ENCODE results near the gene RNF220. TPM values are rescaled to one million over a fixed set of nuclear protein-coding genes. Genes with fewer than 3 reads are reported as not detected.

The RNF220 gene
- total RNA-seq, 1 experiment from 2014 or later: 92.4 TPM

DNA sequence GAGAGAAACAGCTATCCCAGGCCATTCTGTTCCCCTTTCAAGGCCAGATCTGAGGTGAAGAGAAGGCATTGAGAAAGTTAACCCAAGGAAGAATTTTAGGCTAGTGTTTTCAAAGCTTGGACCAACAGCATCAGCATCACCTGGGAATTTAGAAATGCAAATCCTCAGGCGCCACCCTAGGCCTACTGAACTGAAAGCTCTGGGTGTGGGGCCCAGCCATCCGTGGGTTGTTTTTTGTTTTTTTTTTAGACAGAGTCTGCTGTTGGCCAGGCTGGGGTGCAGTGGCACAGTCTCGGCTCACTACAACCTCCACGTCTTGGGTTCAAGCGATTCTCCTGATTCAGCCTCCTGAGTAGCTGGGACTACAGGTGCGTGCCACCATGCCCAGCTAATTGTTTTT is 98.6 kb downstream of the RNF220 start:
- ChIA-PET CTCF (no interaction called here), POLR2A (no interaction called here)
- Mint-ChIP-seq H3K27me3 (ENCODE audit: insufficient read depth, unreplicated experiment) (peaks cover 3% of the 10 kb centered on the region), H3K4me1 (ENCODE audit: low read depth, unreplicated experiment) (no peaks in the 10 kb centered on the region), H3K4me3 (ENCODE audit: unreplicated experiment) (no peak overlapping the region), H3K36me3 (ENCODE audit: insufficient read depth, unreplicated experiment) (no peaks in the 10 kb centered on the region), H3K27ac (ENCODE audit: unreplicated experiment) (no peak overlapping the region), H3K9me3 (ENCODE audit: unreplicated experiment) (no peaks in the 10 kb centered on the region)
- no peaks in the 10 kb centered on the region for H3K36me3 ChIP-seq (ENCODE audit: control insufficient read depth, insufficient read depth, low read length)
- no peak for TF ChIP-seq CTCF (IDR thresholded peaks at IDR 0.05; ENCODE audit: insufficient read depth in 1 of 2, low read depth in 1 of 2, low read length in 1 of 2, severe bottlenecking in 1 of 2, unreplicated experiment in 1 of 2)
- H3K9me3 ChIP-seq: no peaks in the 10 kb centered on the region
- no TSS peak for BruUV-seq (replicated peaks)
- H3K4me1 ChIP-seq: no peaks in the 10 kb centered on the region
- H3K4me3 ChIP-seq (ENCODE audit: low read depth, low read length): no peak overlapping the region
- H3K27me3 ChIP-seq (replicated peaks; ENCODE audit: control insufficient read depth, insufficient read depth, low read length): no peaks in the 10 kb centered on the region
- DNase-seq: no peak
- intact Hi-C loops (cut with micrococcal nuclease; ENCODE audit: unreplicated experiment): no loop called here

- no peak for TF ChIP-seq CTCF (IDR thresholded peaks at IDR 0.05; ENCODE audit: insufficient read depth in 1 of 2, low read depth in 1 of 2, low read length in 1 of 2, severe bottlenecking in 1 of 2, unreplicated experiment in 1 of 2)
- H3K9me3 ChIP-seq: no peaks in the 10 kb centered on the region
- no TSS peak for BruUV-seq (replicated peaks)
- Mint-ChIP-seq H3K27me3 (ENCODE audit: insufficient read depth, unreplicated experiment) (peaks cover 4% of the 10 kb centered on the region), H3K4me3 (ENCODE audit: unreplicated experiment) (no peak overlapping the region), H3K36me3 (ENCODE audit: insufficient read depth, unreplicated experiment) (no peaks in the 10 kb centered on the region), H3K9me3 (ENCODE audit: unreplicated experiment) (no peaks in the 10 kb centered on the region), H3K4me1 (ENCODE audit: low read depth, unreplicated experiment) (no peaks in the 10 kb centered on the region), H3K27ac (ENCODE audit: unreplicated experiment) (no peak overlapping the region)
- ChIA-PET POLR2A (no interaction called here), CTCF (no interaction called here)
- no peaks in the 10 kb centered on the region for H3K27me3 ChIP-seq (replicated peaks; ENCODE audit: control insufficient read depth, insufficient read depth, low read length)
- intact Hi-C loops (cut with micrococcal nuclease; ENCODE audit: unreplicated experiment): no loop called here
- no peak for DNase-seq
- no peaks in the 10 kb centered on the region for H3K36me3 ChIP-seq (ENCODE audit: control insufficient read depth, insufficient read depth, low read length)
- no peaks in the 10 kb centered on the region for H3K4me1 ChIP-seq
- no peak overlapping the region for H3K4me3 ChIP-seq (ENCODE audit: low read depth, low read length)
Measured at GRCh38 chr1:44505210-44505993, 100.3 kb downstream of the RNF220 start.

DNA sequence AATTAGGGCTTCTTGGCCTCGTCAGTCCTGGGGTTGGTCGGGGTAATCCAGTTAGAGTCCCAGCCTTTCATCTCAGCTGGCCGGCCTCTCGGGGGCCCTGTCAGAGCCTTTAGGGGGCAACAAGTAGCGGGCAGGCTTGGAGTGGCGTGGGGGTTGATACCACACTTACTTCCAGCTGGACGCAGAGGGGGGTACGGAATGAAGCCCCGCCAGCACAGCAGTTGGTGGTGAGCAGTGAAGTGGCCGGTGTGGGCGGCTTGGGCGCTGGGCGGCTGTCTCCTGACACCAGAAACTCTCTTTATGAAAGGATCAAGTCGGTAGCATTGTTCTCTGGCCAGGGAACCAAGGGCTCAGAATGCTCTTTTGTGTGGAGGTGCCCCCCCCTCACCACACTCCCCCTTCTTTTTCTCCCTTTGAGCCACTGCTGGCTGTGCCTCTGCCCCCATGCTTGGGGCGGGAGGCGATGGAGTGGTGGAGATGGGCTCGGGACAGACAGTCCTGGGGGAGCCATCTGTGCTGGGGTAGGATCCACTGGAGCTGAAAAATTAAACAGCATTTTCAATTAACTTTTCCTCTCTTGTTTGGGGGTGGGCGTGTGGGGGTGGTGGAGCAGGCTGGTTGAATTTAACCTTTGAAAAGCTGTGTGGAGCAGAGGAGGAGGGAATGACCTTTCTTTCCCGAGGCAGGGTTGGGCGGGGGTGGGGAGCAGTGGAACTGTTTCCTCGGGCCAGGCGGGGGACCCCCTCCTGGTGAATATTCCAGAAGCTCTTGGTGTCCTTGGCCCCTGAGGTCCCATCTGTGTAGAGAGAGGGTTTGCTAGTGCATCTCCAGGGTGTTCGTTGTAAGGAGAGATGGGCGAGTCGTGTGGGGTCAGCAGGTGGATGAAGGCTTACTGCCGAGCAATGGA is 102.7 kb downstream of the RNF220 start:
- no peak overlapping the region for H3K27ac Mint-ChIP-seq (ENCODE audit: unreplicated experiment)
- no peaks in the 10 kb centered on the region for H3K4me1 Mint-ChIP-seq (ENCODE audit: low read depth, unreplicated experiment)
- H3K36me3 Mint-ChIP-seq (ENCODE audit: insufficient read depth, unreplicated experiment): no peaks in the 10 kb centered on the region

More for the DNA sequence above, 102.7 kb downstream of the RNF220 start:
- POLR2A ChIA-PET: no interaction called here
- peaks cover 4% of the 10 kb centered on the region for H3K27me3 Mint-ChIP-seq (ENCODE audit: insufficient read depth, unreplicated experiment)
- no peaks in the 10 kb centered on the region for H3K9me3 Mint-ChIP-seq (ENCODE audit: unreplicated experiment)
- Histone ChIP-seq H3K4me1 (no peaks in the 10 kb centered on the region), H3K36me3 (ENCODE audit: control insufficient read depth, insufficient read depth, low read length) (no peaks in the 10 kb centered on the region), H3K9me3 (no peaks in the 10 kb centered on the region), H3K4me3 (ENCODE audit: low read depth, low read length) (no peak overlapping the region), H3K27me3 (replicated peaks; ENCODE audit: control insufficient read depth, insufficient read depth, low read length) (no peaks in the 10 kb centered on the region)
- TF ChIP-seq CTCF (IDR thresholded peaks at IDR 0.05; ENCODE audit: insufficient read depth in 1 of 2, low read depth in 1 of 2, low read length in 1 of 2, severe bottlenecking in 1 of 2, unreplicated experiment in 1 of 2): no peak
- intact Hi-C loops (cut with micrococcal nuclease; ENCODE audit: unreplicated experiment): no loop called here
- BruUV-seq (replicated peaks): no TSS peak
- H3K4me3 Mint-ChIP-seq (ENCODE audit: unreplicated experiment): no peak overlapping the region
- DNase-seq: no peak
- CTCF ChIA-PET: interaction anchor here (1.3 kb wide), 1 partner anchor 130 kb away, joined by 3 read pairs; no protein-coding TSS in a partner anchor

All from Caco-2 (cell line).